GM18909 (cell line): ENCODE data around the gene PSD4.

ENCODE experiments used
- ATAC-seq: cut with Tn5 transposase; IDR thresholded peaks from one replicate; pipeline ENCODE4 v1.9.1; 2021; ENCODE audit warnings: mild to moderate bottlenecking; ENCODE audit not compliant: unreplicated experiment, poor library complexity

Gene PSD4

DNA sequence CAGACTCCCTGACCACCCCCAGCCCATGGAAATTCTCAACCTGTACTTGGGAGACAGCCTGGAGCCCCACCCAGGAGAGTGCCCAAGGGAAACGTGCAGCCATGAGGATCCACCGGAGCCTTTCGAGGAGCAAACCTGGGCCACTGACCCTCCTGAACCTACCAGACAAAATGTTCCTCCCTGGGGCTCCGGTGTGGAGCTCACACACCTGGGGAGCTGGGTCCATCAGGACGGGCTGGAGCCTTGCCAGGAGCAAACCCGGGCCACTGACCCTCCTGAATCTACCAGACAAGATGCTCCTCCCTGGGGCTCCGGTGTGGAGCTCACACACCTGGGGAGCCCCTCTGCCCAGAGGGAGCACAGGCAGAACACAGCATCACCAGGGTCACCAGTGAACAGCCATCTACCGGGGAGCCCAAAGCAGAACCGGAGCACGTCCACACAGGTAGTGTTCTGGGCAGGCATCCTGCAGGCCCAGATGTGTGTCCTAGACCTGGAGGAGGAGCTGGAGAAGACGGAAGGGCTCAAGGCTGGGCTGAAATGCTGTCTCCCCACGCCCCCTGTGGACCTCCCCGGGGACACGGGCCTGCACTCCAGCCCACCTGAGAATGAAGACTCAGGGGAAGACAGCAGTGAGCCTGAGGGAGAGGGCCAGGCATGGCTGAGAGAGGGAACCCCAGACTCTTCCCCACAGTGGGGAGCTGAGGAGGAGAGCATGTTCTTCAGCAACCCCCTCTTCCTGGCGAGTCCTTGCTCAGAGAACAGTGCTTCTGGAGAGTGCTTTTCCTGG, 8.9 kb downstream of the PSD4 start:
- no peak for ATAC-seq

DNA sequence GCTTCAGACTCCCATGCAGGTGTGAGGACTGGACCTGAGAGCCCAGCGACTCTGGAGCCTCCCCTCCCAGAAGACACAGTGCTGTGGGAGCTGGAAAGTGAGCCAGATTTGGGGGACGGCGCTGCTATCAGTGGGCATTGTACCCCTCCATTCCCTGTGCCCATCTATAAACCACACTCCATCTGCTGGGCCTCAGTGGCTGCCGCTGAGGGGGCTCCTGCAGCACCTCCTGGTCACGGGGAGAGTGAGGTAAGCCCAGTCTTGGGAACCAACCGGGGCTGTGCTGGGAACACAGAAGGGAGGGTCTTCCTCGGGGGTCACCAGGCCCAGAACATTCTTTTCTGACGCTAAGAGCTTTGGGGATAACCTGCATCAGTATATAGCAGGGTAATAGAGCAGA, 9.5 kb downstream of the PSD4 start:
- ATAC-seq: no peak

GRCh38 chr2:113183703-113184102, 9.9 kb downstream of the PSD4 start:
- no peak for ATAC-seq

GRCh38 chr2:113184531-113185230, 10.9 kb downstream of the PSD4 start:
- no peak for ATAC-seq

DNA sequence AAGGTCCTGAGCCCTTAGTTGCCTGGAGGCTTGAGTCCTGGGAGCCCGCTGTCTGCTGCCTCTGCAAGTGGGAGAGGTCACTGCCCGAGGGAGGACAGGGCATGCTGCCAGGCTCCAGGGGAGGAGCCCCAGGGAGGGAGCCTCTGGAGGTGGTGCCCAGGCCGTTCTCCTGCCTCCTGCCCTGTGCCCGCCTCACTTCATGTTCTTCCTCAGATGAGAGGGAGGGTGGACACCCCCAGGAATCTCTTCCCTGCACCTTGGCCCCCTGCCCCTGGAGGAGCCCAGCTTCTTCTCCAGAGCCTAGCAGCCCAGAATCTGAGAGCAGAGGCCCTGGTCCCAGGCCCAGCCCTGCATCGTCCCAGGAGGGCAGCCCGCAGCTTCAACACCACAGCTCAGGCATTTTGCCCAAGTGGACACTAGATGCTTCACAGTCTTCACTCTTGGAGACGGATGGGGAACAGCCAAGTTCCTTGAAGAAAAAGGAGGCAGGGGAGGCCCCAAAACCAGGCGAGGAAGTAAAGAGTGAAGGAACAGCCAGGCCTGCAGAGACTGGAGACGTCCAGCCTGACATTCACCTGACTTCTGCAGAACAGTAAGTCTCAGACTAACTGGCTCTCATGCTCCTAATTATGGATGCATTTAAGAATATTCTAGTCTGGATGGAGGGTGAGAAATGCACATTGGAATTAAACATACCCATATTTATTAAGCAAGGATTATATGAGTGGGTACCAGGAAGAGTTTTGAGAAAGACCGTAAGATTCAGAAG, 12.1 kb downstream of the PSD4 start:
- no peak for ATAC-seq

DNA sequence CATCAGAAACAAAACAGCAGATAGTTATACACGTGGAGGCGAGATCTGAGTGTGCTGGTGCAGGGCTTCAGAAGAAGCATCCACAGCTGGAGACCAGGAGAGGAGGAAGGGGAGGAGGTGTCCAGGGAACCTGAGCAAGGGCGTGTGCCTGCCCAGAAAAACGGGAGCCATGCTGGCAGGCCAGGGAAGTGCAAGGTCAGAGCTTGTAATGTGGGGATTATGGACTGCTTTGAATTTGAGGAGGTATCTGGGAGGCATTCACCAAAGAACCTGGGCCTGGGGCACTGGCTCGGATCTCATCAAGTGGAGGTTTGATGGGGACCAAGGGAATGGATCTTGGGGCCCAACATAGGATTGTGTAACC, 12.6 kb downstream of the PSD4 start:
- no peak for ATAC-seq

GRCh38 chr2:113187771-113188170, 14.0 kb downstream of the PSD4 start:
- ATAC-seq: no peak

GRCh38 chr2:113190871-113191270, 17.1 kb downstream of the PSD4 start:
- ATAC-seq: no peak

- ATAC-seq: no peak
These were observed 18.8 kb downstream of the PSD4 start for GRCh38 chr2:113192459-113193100.

DNA sequence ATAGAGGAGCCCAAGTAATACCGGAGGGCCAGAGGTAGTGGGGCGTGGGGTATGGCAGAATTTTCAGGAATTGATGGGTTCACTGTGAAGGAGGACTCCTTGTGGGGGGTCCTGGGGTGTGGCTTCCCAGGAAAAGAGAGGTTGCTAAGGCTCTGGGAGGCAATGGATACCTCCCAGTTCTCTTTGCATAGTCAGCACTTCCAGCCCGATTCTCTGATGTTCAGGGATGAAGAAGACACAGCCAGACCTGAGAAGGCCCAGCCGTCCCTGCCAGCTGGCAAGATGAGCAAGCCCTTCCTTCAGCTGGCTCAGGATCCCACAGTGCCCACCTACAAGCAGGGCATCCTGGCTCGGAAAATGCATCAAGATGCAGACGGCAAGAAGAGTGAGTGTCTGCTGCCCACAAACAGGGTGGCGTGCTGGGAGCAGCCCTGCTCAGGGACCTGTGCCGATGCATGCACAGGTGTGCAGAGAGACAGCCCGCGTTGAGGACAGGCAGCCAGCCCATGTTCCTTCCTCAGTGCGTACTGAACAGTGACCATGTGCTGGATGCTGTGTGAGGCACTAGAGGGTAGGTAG, 22.2 kb downstream of the PSD4 start:
- no peak for ATAC-seq

DNA sequence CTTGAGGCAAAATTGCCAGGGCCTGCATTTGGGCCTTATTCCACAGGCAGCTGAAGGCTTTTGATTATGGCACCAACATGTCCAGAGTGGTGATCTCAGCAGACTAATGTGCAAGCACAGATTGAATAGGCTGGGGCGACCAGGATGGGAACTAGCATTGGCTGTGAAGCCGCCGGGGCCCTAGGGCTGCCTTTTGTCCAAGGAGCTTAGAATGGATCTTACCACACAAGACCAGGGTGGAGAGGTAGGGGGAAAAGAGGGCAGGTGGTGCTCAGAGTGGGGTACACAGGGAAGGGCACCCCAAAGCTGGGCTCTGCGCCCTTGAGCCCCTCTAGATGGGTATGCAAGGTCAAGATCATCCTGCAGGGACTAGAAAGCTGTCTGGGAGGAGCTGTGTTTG, 23.1 kb downstream of the PSD4 start:
- ATAC-seq: no peak

DNA sequence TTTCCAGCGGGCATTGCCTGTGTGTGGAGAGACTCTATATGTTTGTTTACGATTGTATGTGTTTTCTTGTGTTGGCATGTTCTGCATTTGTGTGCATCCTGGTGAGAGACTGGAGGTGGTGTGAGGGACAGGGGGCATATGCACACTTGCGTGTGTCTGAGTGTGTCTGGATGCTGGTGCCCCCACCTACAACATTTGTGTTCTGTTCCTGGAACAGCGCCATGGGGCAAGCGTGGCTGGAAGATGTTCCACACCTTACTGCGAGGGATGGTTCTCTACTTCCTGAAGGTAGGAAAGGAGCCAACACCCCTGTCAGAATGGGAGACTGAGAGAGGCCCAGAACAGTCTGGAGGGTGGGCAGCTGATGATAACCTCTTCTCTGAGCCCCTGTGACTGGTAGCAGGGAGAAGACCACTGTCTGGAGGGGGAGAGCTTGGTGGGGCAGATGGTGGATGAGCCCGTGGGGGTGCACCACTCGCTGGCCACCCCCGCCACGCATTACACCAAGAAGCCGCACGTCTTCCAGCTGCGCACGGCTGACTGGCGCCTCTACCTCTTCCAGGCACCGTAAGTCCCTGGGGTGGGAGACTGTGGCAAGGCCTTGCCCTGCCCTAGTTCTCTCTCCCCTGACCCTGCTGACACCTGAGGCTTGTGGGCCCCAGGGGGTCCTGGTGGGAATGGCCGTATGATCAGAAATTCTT, 23.7 kb downstream of the PSD4 start:
- no peak for ATAC-seq

- ATAC-seq: no peak
These were observed 24.4 kb downstream of the PSD4 start for GRCh38 chr2:113198048-113198789.

DNA sequence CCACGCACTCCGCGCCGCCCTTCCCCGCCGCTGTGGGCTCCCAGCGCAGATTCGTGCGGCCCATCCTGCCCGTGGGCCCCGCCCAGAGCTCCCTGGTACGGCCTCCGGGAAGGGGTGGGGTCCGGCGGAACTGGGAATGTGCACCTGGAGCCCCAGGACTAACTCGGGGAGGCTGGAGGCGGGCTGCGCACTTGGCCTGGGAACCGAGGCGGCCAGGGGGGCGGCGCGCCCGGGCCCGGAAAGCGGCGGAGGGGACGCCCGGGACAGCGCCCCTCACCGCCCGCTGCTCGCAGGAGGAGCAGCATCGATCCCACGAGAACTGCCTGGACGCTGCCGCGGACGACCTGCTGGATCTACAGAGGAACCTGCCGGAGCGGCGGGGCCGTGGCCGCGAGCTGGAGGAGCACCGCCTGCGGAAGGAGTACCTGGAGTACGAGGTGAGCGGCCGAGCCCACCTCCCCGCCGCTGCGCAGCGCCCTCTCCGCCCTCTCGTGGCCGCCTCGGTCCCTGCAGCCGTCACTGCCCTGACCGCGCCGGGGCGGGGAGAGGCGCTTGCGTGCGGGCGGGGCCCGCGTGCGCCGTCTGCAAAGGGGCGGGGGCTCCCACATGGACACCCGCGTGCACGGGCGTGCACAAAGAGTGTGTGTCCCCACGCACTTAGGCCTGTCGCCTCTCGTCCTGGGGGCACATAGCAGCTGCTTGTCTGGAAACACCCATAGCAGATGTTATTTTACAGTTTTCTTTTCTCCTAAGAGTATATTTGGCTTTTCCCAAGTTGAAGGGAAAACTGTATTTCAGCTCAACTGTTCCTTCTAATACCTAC, 25.2 kb downstream of the PSD4 start:
- ATAC-seq: peak; percentile 77

DNA sequence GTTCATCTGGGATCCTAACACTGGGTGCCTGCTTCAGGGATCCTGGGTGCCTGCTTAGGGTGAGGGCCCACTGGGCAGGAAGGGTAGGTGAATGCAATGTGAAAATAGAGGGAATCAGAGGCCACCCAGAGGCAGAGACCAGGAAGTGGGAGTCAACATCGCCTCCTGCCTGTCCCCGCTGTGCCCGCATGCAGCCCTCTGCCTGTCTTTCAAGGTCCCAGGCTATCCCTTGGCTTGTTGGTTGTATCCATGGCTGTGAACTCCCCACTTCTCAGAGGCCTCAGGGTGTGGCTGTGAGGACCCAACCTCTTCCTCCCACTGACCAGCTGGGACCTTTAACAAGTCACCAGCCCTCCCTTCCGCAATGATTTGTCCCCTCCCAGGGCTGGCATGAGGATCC, 26.5 kb downstream of the PSD4 start:
- ATAC-seq: no peak

DNA sequence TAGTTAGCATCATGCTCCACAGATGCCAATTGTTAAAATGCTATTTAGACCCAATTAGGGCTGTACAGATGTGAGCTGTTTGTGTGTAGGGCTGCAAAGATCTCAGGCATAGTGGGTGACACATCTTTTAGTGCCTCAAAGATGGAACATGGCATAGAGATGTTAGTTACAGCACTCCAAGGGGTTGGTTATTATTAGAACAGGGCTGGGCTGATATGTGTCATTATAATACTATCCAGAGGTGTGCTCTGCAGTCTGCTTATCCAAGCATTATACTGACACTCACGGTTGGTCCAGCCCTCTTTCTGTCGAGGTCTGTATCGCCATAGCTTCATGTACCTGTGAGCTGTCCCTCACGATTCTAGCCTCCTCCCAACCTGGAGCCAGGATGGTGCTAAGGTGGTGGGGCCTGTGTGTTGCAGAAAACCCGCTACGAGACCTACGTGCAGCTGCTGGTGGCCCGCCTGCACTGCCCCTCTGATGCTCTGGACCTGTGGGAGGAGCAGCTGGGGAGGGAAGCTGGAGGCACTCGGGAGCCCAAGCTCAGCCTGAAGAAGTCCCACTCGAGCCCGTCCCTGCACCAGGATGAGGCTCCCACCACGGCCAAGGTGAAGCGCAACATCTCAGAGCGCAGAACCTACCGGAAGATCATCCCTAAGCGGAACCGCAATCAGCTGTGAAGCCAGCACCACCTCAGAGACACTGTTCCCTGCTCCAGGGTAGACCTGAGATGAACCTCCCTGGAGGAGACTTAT, 27.1 kb downstream of the PSD4 start:
- ATAC-seq: no peak

DNA sequence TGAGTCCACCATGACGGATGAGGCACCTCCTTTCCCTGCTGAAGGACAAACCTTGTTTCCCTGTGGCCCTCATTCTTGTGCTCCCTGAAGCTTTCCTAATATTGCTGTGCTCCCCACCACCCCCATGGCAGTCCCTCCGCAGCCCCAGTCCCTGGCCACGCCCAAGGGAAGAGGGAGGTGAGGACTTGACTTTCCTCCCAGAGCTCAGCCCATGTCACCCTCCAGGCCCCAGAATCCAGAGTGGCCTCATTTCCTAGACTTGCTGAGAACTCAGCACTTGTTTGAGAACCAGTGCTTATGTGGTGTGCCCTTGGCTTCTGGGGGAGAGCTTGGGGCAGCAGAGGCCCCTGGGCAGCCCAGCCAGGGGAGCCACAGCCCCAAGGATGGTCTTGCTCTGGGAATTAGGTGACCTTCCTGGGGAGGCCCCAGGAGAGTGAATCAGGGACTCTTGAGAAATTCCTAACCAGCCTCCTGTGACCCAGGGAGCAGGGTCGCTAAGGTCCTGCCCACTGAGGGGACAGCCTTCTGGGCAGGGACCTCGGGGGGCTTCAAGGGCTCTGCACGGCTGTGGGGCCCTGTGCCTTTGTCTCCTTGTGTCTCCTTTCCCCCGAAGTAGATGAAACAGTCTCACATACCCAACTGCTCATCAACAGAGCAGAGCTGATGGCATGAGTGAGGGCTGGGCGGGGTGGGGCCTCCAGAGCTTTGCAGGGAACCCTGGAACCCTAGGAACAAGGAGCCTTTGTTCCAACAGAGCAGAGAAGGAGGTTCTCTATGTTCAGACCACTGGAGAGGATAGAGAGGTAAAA, 27.9 kb downstream of the PSD4 start:
- ATAC-seq: no peak
